ENCODE data around the gene TRUB1.

- TF ChIP-seq CTCF (IDR thresholded peaks at IDR 0.05) (no peak), POLR2A (IDR thresholded peaks at IDR 0.05) (no peak), POLR2AphosphoS5 (IDR thresholded peaks at IDR 0.05) (no peak), EP300 (IDR thresholded peaks at IDR 0.05) (no peak)
Observed at GRCh38 chr10:114955984-114956383, 18.0 kb downstream of the TRUB1 start.

Measured in gastroesophageal sphincter (tissue), 3 donors.